CD14-positive monocyte (primary cell): ENCODE measurements around the gene CTNS. TPM values are rescaled to one million over a fixed set of nuclear protein-coding genes. Genes with fewer than 3 reads are reported as not detected.
A peak's percentile ranks its signal among the peaks of the same experiment; 100 is the strongest.

Experiments
- DNase-seq, 3 donors: peaks; one replicate each; pipeline ENCODE4 v3.0.0-alpha.2; 2011 to 2022
- H2AFZ ChIP-seq: 2 replicates; pipeline ENCODE4 v1.6.0; 2012; ENCODE audit warnings: mild to moderate bottlenecking, low read depth, low read length, inconsistent platforms; ENCODE audit not compliant: insufficient read depth, poor library complexity, severe bottlenecking
- H3K27ac ChIP-seq, 2 donors: 1 replicate in 1 of 2; 2 replicates in 1 of 2; pipeline ENCODE4 v1.5.1; 2012 to 2013; ENCODE audit warnings: low read length in 2 of 2, control low read depth in 1 of 2, inconsistent platforms in 1 of 2, low read depth in 1 of 2, mild to moderate bottlenecking in 1 of 2
- H3K27me3 ChIP-seq, 2 donors: one replicate each; pipeline versions ENCODE4 v1.6.0 to v1.6.1; 2011 to 2013; ENCODE audit warnings: low read length in 2 of 2; ENCODE audit not compliant: control insufficient read depth in 2 of 2, insufficient read depth in 2 of 2
- H3K36me3 ChIP-seq, 2 donors: replicated peaks in 1 of 2; 1 replicate in 1 of 2; 2 replicates in 1 of 2; pipeline versions ENCODE4 v1.5.1 to v1.6.1; 2012 to 2013; ENCODE audit warnings: low read length in 2 of 2, control low read depth in 1 of 2, inconsistent platforms in 1 of 2, mild to moderate bottlenecking in 1 of 2; ENCODE audit not compliant: insufficient read depth in 2 of 2, control insufficient read depth in 1 of 2
- H3K4me1 ChIP-seq, 2 donors: 1 replicate in 1 of 2; 2 replicates in 1 of 2; pipeline versions ENCODE4 v1.5.1 to v1.6.1; 2012 to 2013; ENCODE audit warnings: low read length in 2 of 2, control low read depth in 1 of 2, inconsistent platforms in 1 of 2, mild to moderate bottlenecking in 1 of 2, moderate library complexity in 1 of 2; ENCODE audit not compliant: insufficient read depth in 2 of 2, control insufficient read depth in 1 of 2
- H3K4me2 ChIP-seq: replicated peaks from 2 replicates; pipeline ENCODE3; 2012; ENCODE audit warnings: low read length, moderate library complexity, mild to moderate bottlenecking; ENCODE audit not compliant: poor library complexity, severe bottlenecking; ENCODE audit errors: extremely low read depth
- H3K4me3 ChIP-seq, 3 experiments: fragments of 200-600 bp in 1 of 3; sonication (generic) in 1 of 3; replicated peaks in 1 of 3; 1 replicate in 2 of 3; 2 replicates in 1 of 3; pipeline ENCODE4 v1.5.1; 2011 to 2013; ENCODE audit warnings: low read length in 3 of 3, mild to moderate bottlenecking in 3 of 3, control low read depth in 2 of 3, low read depth in 2 of 3, inconsistent platforms in 1 of 3, moderate library complexity in 1 of 3
- H3K79me2 ChIP-seq: 2 replicates; pipeline ENCODE4 v1.6.0; 2012; ENCODE audit warnings: mild to moderate bottlenecking, control low read depth, inconsistent platforms, low read length, moderate library complexity; ENCODE audit not compliant: insufficient read depth
- H3K9ac ChIP-seq: 2 replicates; pipeline ENCODE4 v1.6.0; 2017; ENCODE audit warnings: low read length, mild to moderate bottlenecking; ENCODE audit not compliant: insufficient read depth, poor library complexity, severe bottlenecking
- H3K9me3 ChIP-seq, 2 donors: replicated peaks in 1 of 2; 1 replicate in 1 of 2; 2 replicates in 1 of 2; pipeline versions ENCODE4 v1.5.1 to v1.6.1; 2012 to 2013; ENCODE audit warnings: low read length in 2 of 2, control low read depth in 1 of 2; ENCODE audit not compliant: control insufficient read depth in 1 of 2, insufficient read depth in 1 of 2
- H4K20me1 ChIP-seq: 2 replicates; pipeline ENCODE4 v1.6.0; 2012; ENCODE audit warnings: mild to moderate bottlenecking, low read length, control low read depth, moderate library complexity; ENCODE audit not compliant: insufficient read depth
- H3K27ac Mint-ChIP-seq, 7 donors: one replicate each; pipeline ENCODE4 v1.8.0; 2020; ENCODE audit warnings: mild to moderate bottlenecking in 7 of 7, mixed read lengths in 7 of 7, moderate library complexity in 6 of 7, inconsistent platforms in 2 of 7
- H3K27me3 Mint-ChIP-seq, 3 donors: one replicate each; pipeline ENCODE4 v1.8.0; 2021 to 2022; ENCODE audit warnings: low read depth in 3 of 3, mild to moderate bottlenecking in 3 of 3, mixed read lengths in 3 of 3, moderate library complexity in 3 of 3, inconsistent platforms in 1 of 3
- H3K36me3 Mint-ChIP-seq, 2 donors: one replicate each; pipeline ENCODE4 v1.8.0; 2020; ENCODE audit warnings: mixed read lengths in 2 of 2, inconsistent platforms in 1 of 2, mild to moderate bottlenecking in 1 of 2
- H3K4me1 Mint-ChIP-seq: one replicate; pipeline ENCODE4 v1.8.0; 2020; ENCODE audit warnings: mild to moderate bottlenecking, mixed read lengths
- H3K4me3 Mint-ChIP-seq, 2 donors: one replicate each; pipeline ENCODE4 v1.8.0; 2020; ENCODE audit warnings: mild to moderate bottlenecking in 2 of 2, mixed read lengths in 2 of 2, moderate library complexity in 1 of 2
- H3K9me3 Mint-ChIP-seq, 7 donors: one replicate each; pipeline ENCODE4 v1.8.0; 2020 to 2022; ENCODE audit warnings: mixed read lengths in 7 of 7, mild to moderate bottlenecking in 6 of 7, moderate library complexity in 6 of 7, inconsistent platforms in 2 of 7
- CTCF ChIP-seq: fragments of 200-600 bp; IDR thresholded peaks from one replicate; pipeline ENCODE4 v1.8.0; 2022; ENCODE audit warnings: antibody characterized with exemption, mild to moderate bottlenecking
- WGBS: methylation state at CpG from one replicate; pipeline ENCODE4 v1.1.5; 2013; ENCODE audit warnings: missing lambda C conversion rate; ENCODE audit not compliant: insufficient coverage; 5-methylcytosine and 5-hydroxymethylcytosine counted together
- intact Hi-C, 2 donors: fragments of 100-400 bp; cut with micrococcal nuclease; formaldehyde crosslinking; loops; one replicate each; pipeline versions ENCODE4 v1.15.0 to v1.15.1; 2023
- polyA plus RNA-seq, 3 donors: library from polyadenylated mRNA; depleted of rRNA in 1 of 3; unstranded in 2 of 3; stranded (reverse) in 1 of 3; fragments of 300-500 nt in 2 of 3; fragments of >200 nt in 1 of 3; fragmentation: Illumina TruSeq in 2 of 3; gene quantifications; 1 replicate in 2 of 3; 2 replicates in 1 of 3; pipeline ENCODE4 v1.2.3, GENCODE V29; 2012 to 2021

CTNS gene
- polyA plus RNA-seq, 3 donors, result 11.6 to 11.8 (median 11.7) TPM

GRCh38 chr17:3708366-3708765, 71.8 kb downstream of the CTNS start:
- Mint-ChIP-seq H3K36me3 (peaks cover 18% of the 10 kb centered on the region in 2 donors), H3K9me3 (no peaks in the 10 kb centered on the region), H3K27me3 (peaks cover 0 to 4% (median 0%) of the 10 kb centered on the region in 3 donors), H3K4me1 (peaks cover 24% of the 10 kb centered on the region), H3K4me3 (no peak overlapping the region), H3K27ac (peak overlapping the region in 1 of 7 donors; percentile 37)
- H3K9ac ChIP-seq, result no peak overlapping the region
- no peak overlapping the region for H3K4me2 ChIP-seq
- H3K9me3 ChIP-seq, result no peaks in the 10 kb centered on the region
- H3K4me1 ChIP-seq, result peaks cover 24 to 26% of the 10 kb centered on the region in 2 donors
- 93% methylated on average over 3 of the region's 3 CpGs for WGBS
- H4K20me1 ChIP-seq, result no peaks in the 10 kb centered on the region
- no peak overlapping the region for H2AFZ ChIP-seq
- no peak for DNase-seq
- intact Hi-C loops, result no loop called here
- no peak overlapping the region for H3K4me3 ChIP-seq
- no peaks in the 10 kb centered on the region for H3K79me2 ChIP-seq
- H3K27ac ChIP-seq, result no peak overlapping the region
- no peaks in the 10 kb centered on the region for H3K27me3 ChIP-seq
- peaks cover 10 to 16% of the 10 kb centered on the region in 2 donors for H3K36me3 ChIP-seq
- no peak for TF ChIP-seq CTCF

DNA sequence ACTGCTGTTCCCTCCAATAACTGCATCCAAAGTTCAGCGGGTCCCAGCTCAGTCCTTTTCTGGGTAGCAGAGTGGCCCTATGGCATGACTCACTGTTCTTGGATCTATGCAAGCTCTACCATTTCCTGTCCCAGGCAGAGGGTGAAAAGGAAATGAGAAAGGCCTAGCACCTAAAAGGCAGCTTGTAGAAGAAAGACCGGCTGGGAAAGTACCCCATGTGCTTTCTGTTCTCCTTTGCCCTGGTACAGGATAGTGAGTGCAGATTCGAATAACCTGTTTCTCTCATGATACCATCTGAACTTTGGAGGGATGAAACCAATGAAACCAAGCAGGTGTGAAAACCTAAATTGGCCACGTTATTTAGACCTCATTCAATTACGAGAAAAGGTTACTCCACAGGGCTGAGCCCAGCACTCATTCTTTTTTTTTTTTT, 74.4 kb downstream of the CTNS start:
- DNase-seq, result peak; percentile 82 to 95 (median 91)
- peak overlapping the region; percentile 42 for H3K4me2 ChIP-seq
- intact Hi-C loops, result no loop called here
- no peaks in the 10 kb centered on the region for H3K79me2 ChIP-seq
- no peaks in the 10 kb centered on the region for H3K9me3 ChIP-seq
- H3K4me1 Mint-ChIP-seq, result peaks cover 24% of the 10 kb centered on the region
- peak overlapping the region in 1 of 3 experiments; percentile 25 for H3K4me3 ChIP-seq
- H3K27me3 Mint-ChIP-seq, result no peaks in the 10 kb centered on the region
- no peak for TF ChIP-seq CTCF
- no peaks in the 10 kb centered on the region for H3K27me3 ChIP-seq
- H3K9ac ChIP-seq, result no peak overlapping the region
- H3K36me3 Mint-ChIP-seq, result peaks cover 33 to 42% of the 10 kb centered on the region in 2 donors
- 0% methylated on average over 2 of the region's 5 CpGs for WGBS
- peak overlapping the region; percentile 21 to 93 (median 75) for H3K27ac Mint-ChIP-seq
- peaks cover 0 to 2% (median 0%) of the 10 kb centered on the region in 7 donors for H3K9me3 Mint-ChIP-seq
- no peaks in the 10 kb centered on the region for H4K20me1 ChIP-seq
- no peak overlapping the region for H2AFZ ChIP-seq
- peak overlapping the region; percentile 47 to 58 for H3K27ac ChIP-seq
- H3K4me3 Mint-ChIP-seq, result no peak overlapping the region
- H3K4me1 ChIP-seq, result peaks cover 24 to 26% of the 10 kb centered on the region in 2 donors
- peaks cover 27 to 36% of the 10 kb centered on the region in 2 donors for H3K36me3 ChIP-seq

Other genes starting within 250 kb of the CTNS start
- gene OR1E1, start 238.3 kb upstream of the CTNS start, polyA plus RNA-seq, result not detected
- not detected for gene OR3A3, start 225.4 kb upstream of the CTNS start, polyA plus RNA-seq
- not detected for gene OR1E2, start 202.9 kb upstream of the CTNS start, polyA plus RNA-seq
- under 1 TPM in 1 of 3 donors, not detected in 2; 0.13 TPM for gene SPATA22, start 164.9 kb upstream of the CTNS start, polyA plus RNA-seq
- not detected for gene ASPA, start 160.8 kb upstream of the CTNS start, polyA plus RNA-seq
- under 1 TPM in 1 of 3 donors, not detected in 2; 0.01 TPM for gene TRPV3, start 78.9 kb upstream of the CTNS start, polyA plus RNA-seq
- 1 to 10 TPM in 1 of 3 donors, not detected in 2; 3.6 TPM for gene TRPV1, start 27.3 kb upstream of the CTNS start, polyA plus RNA-seq
- 1 to 10 TPM; 4.3 to 4.6 (median 4.6) TPM for gene SHPK, start 510 bp upstream of the CTNS start, polyA plus RNA-seq
- gene TAX1BP3, start 31.8 kb downstream of the CTNS start, polyA plus RNA-seq, result 10 to 100 TPM; 29.6 to 71.8 (median 70.9) TPM
- gene EMC6, start 32.1 kb downstream of the CTNS start, polyA plus RNA-seq, result 100 to 1,000 TPM in 2 of 3 donors, 10 to 100 TPM in 1; 24.4 to 118 (median 105) TPM
- gene P2RX5, start 59.4 kb downstream of the CTNS start, polyA plus RNA-seq, result 1 to 10 TPM in 2 of 3 donors, under 1 TPM in 1; 0.64 to 8.8 (median 3.4) TPM
- gene HASPIN, start 87.1 kb downstream of the CTNS start, polyA plus RNA-seq, result under 1 TPM in 1 of 3 donors, not detected in 2; 0.05 TPM
- gene ITGAE, start 164.4 kb downstream of the CTNS start, polyA plus RNA-seq, result 100 to 1,000 TPM in 1 of 3 donors, 10 to 100 TPM in 2; 66.6 to 102 (median 78.8) TPM
- gene NCBP3, start 209.5 kb downstream of the CTNS start, polyA plus RNA-seq, result 10 to 100 TPM in 1 of 3 donors, 1 to 10 TPM in 2; 4.9 to 19.0 (median 8.5) TPM